Measurements from ENCODE around the gene GAD2.

GAD2 gene

DNA sequence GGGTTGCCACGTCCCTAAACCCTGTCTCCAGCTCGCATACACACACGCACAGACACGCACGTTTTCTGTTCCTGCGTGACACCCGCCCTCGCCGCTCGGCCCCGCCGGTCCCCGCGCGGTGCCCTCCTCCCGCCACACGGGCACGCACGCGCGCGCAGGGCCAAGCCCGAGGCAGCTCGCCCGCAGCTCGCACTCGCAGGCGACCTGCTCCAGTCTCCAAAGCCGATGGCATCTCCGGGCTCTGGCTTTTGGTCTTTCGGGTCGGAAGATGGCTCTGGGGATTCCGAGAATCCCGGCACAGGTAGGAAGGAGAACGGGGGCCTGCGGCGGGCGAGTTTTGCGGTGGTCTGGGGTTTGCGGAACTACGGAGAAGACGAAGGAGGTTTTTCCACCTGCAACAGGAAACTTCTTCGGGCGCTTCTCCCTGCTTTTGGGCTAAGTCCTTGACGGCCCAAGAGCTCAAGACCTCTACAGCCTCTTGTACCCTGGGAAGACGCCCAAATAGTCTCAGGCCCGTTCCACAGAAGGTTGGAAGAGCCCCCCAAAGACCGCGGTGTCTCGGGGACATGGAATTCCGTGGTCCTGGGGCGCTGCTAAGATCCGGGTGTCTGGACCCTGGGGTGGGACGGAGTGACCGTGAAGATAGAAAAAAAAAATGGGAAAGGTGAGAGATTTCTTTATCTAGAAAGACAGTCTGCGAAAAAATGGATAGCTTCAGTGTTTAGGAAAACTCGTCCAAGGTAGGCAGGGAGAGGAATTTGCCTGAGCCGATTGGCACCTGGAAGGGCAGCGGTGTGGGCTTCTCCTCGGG lies at the start of gene GAD2:
Gene GAD2 (plus strand): TSS at position 190 of the 811 bp plus-strand sequence. CDS start 36 bp downstream, at position 226.
- no peak for DNase-seq (ENCODE audit: low spot score)

DNA sequence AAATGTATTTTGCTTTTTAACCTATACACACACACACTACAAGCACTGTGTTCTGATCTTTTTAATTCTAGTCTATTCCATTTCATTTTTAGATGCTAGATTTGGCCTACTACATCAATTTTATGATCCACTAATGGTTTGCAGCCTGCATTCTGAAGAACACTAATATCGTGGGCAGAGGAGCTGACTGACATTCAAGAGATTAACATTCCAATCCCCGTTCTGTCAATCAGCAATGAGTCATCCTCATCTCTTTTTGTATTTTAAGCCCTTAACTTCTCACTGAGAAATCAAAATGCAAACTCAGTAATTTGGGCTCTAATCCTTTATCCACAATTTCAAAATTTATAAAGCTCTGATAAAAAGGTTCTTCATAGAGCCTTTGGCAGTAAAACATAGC lies 47.1 kb upstream of the GAD2 start:
- no peak for DNase-seq (ENCODE audit: low spot score)

DNA sequence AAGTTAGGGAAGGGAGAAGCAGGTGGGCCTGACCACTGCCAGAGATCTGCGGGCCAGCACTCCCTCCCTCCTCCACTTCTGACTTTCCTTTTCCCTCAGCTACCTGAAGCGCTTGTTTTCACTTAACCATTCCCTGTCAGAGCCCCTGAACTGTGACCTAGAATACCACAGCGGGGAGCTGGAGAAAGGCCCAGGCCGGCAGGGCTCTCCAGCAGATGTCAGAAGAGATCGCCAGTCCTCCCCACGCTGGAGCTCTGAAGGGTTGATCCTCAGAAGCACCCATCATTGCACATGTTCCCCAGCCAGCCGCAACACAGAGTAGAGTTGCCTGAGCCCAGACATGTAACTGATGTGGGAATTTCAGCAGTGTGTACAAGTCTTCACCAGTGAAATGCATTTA lies 44.4 kb upstream of the GAD2 start:
- DNase-seq (ENCODE audit: low spot score), result no peak

DNA sequence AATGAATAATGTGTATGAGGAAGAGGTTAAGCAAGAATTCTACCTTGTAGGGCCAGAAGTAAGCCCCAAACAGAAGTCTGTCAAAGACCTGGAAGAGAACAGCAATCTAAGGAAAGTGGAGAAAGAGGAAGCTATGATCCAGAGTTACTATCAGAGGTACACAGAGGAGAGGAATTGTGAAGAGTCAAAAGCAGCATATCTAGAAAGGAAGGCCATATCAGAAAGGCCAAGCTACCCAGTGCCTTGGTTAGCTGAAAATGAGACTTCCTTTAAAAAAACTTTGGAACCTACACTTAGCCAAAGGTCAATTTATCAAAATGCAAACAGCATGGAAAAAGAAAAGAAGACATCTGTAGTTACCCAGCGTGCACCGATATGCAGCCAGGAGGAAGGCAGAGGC lies 42.7 kb upstream of the GAD2 start:
- DNase-seq (ENCODE audit: low spot score), result no peak

GRCh38 chr10:26177341-26177740 lies 39.2 kb upstream of the GAD2 start:
- DNase-seq (ENCODE audit: low spot score), result no peak

DNA sequence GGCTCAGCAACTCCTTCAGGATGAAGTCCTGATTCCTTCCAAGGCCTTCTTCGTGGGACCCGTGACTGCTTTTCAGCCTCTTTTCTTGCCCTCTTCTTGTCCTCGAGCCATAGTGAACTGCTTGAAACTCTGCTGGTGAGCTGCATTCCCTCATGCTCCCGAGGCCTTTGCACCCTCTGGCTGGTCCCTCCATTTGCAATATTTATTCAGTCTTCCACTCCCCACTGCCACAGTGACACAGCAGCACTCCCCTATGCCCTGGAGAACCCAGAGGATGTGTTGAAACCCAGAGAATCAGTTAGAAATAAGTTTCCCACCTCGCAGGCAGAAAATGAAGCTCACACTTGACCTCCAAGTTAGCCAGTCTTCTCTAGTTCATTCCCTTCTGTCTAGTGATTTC lies 22.3 kb upstream of the GAD2 start:
- DNase-seq (ENCODE audit: low spot score), result no peak

- DNase-seq (ENCODE audit: low spot score), result no peak
These were observed 19.3 kb upstream of the GAD2 start for GRCh38 chr10:26197248-26197647.

DNA sequence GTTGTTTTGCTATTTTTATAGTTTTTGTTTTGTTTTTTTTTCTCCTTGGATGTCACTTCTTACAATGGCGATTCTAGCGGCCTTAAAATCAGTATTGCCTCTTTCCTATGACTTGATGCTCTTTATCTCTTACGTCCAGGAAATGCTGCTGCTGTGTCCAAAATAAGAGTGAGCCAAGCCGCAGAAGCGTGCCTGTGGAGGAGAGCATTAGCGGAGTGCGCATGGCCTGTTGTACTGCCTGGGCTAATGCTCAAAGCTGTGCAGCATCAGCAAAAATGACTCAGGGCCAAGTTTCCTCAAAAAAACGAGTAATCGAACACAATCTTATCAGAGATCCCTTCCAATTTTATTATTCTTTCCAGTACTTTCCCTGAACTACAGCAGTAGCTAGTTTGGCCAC lies 18.5 kb upstream of the GAD2 start:
- DNase-seq (ENCODE audit: low spot score), result no peak

- DNase-seq (ENCODE audit: low spot score), result no peak
These were observed 16.7 kb upstream of the GAD2 start for GRCh38 chr10:26199841-26200240.

- DNase-seq (ENCODE audit: low spot score), result no peak
These were observed 11.4 kb upstream of the GAD2 start for GRCh38 chr10:26205223-26205622.

DNA sequence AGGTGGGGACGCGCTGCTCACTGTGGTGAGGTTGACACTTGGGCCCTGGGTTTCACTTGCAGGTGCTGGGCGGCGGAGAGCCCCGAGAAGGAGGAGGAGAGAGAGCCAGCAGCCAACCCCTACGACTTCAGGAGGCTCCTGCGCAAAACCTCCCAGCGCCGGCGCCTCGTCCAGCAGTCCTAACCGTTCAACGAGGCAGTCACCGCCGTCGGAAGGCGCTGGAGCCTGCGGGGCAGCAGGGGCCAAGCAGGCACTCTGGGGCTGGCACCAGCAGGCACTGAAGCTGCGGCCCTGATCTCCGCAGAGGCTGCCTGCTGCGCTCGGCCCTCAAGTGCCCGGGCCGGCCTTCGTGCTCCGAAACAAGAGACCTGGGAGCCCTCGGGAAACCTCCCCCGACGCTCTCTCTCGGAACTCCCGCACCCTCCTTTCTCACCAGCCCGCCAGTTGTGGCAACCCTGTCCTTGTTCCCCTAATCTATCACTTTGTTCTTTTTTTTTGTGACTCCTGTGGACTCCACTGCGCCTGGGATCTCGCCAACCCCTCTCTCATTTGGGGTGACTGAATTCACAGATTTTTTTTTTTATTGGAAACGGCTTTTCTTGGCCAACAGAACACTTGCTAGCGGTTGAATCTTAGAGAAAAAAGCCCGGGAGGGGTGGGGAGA lies 4.7 kb upstream of the GAD2 start:
- no peak for DNase-seq (ENCODE audit: low spot score)

GRCh38 chr10:26212511-26212910 lies 4.1 kb upstream of the GAD2 start:
- DNase-seq (ENCODE audit: low spot score), result no peak

DNA sequence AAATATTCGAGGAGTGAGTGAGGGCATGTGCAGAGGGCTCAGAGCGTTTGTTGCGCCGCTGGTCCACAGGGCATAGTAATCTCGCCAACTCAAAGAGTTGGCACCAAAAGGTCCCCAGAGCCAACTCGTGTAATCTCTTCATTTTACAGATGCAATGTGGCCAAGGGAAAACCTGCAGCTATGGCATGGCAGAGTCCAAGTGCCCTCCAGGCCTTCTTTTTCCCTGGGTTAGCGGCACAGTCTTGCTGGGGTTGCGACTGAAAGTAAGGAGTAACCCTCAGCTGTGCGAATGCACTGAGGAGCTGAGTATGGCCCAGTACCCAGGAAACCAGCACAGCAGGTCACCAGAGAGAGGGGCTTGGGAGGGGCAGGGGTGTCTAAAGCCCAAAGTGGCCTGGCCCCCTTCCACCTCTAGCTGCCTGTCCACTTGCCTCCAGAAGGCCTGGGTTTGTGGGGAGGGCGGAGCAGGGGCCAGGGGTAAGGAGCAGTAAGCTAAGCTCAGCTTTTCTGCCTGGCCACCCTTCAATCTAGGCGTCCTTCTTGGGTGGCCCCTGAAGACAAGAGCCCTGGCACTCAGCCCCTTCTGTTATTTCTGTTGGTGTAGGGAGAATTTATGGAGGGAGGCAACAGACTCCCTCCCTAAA lies 3.3 kb upstream of the GAD2 start:
- no peak for DNase-seq (ENCODE audit: low spot score)

DNA sequence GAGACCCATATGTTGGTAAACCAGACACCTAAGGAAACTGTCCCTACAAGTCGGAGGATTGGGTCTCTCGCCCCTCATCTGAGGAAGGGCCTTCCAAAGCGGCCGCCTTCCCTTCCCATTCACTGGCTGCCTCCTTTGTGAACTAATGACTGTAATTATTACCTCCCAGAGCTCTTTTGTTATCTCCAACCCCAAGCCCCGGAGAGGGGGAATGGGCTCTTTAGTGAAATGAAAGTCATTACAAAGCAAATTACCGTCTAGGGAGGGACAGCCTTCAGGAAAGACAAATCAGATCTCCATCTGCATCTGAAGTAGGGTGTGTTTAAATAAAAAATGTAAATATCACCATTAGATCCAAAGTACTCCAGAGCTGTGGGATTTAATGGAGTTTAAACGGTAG lies 2.6 kb upstream of the GAD2 start:
- no peak for DNase-seq (ENCODE audit: low spot score)

DNA sequence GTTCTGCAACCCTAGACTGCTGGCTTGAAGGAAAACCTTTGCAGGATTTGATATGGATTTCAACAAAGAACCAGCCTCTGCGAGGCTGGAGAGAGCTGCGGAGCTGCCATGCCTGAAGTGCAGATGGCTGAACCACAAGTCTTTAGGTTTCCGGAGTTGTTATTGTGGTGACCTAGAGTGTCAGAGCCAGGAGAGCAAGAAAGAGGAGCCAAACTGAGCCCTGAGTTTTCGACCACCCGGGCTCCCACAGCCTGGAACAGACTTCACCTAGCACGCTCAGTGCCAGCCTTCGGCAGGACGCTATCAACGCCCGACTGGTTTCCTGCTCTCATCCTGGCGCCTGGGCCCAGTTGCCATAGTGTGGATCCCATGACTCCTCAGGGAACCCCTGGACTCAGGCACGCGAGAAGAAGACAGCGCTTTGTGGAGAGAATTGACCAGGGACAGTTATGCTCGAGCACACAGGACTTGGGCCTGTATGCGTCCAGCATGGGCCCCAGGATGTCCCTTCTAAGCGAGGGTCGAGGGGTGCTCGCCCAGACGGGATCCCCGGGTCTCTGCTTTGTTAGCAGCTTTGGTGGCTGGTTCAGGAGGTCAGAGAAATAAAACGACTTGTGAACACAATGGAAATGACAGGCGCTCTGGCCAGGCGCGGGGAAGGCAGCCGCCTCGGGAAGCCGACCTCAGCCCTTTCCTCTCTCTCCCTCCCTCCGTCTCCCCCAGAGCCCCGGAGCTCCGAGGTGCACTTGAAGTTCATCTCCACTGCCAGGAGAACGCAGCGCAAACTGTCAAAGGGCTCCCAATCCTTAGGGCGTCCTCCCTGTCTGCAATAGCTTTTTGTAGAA lies 1.8 kb upstream of the GAD2 start:
- no peak for DNase-seq (ENCODE audit: low spot score)

GRCh38 chr10:26215396-26215934 lies 1.1 kb upstream of the GAD2 start:
- no peak for DNase-seq (ENCODE audit: low spot score)

GRCh38 chr10:26215935-26216584 lies 514 bp upstream of the GAD2 start:
- DNase-seq (ENCODE audit: low spot score), result no peak

DNA sequence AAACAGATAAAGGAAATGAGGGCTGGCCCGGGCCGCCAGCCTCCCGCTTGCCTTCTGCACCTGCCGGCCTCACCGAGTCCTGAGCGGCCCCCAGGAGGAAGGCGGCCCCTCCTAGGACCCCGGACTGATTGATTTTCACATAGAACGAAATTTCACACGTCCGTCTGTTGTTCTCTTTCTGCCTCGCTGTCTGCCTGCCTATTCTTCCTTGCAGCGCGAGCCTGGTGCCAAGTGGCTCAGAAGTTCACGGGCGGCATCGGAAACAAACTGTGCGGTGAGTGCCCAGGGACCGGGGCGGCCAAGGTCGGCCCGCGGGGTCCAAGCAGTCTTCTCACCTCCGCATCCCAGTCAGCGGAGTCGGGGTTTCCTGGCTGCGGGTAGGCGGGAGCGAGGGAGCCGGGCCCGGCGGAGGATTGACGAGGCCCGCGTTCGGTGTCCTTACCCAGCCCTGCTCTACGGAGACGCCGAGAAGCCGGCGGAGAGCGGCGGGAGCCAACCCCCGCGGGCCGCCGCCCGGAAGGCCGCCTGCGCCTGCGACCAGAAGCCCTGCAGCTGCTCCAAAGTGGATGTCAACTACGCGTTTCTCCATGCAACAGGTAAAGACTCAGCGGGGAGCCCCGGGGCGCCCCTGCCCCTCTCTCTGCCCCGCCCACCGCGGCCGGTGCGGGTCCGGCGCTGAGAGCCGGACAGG lies 967 bp downstream of the GAD2 start:
- DNase-seq (ENCODE audit: low spot score), result no peak

- no peak for DNase-seq (ENCODE audit: low spot score)
These were observed 3.1 kb downstream of the GAD2 start for GRCh38 chr10:26219676-26220075.

- no peak for DNase-seq (ENCODE audit: low spot score)
These were observed 4.3 kb downstream of the GAD2 start for GRCh38 chr10:26220901-26221300.

GRCh38 chr10:26221541-26221940 lies 5.0 kb downstream of the GAD2 start:
- DNase-seq (ENCODE audit: low spot score), result no peak

Measured in hematopoietic multipotent progenitor cell treated with erythropoietin and hydrocortisone succinate and interleukin-3 and kit ligand, for 15 days (in vitro differentiated cells).